Endothelial cell of umbilical vein (primary cell): ENCODE data around the gene JAZF1. TPM values are rescaled to one million over a fixed set of nuclear protein-coding genes. Genes with fewer than 3 reads are reported as not detected.

Source experiments
- BruUV-seq: library from RNA; stranded (reverse); fragments of 400-500 nt; replicated peaks from 2 replicates; lab custom pipeline; 2021; lab: Mats Ljungman, UMichigan
- CTCF ChIA-PET: fragments of 300-600, 350-600 bp; sonication (Branson Sonifier 250); formaldehyde crosslinking; loops from one replicate; lab custom pipeline; 2021; ENCODE audit warnings: antibody characterized with exemption, inconsistent platforms; lab: Charles Lee
- POLR2A ChIA-PET: fragments of 300-600, 350-600 bp; sonication (Branson Sonifier 250); formaldehyde crosslinking; loops from one replicate; lab custom pipeline; 2021; ENCODE audit warnings: antibody characterized with exemption, inconsistent platforms; lab: Charles Lee
- DNase-seq: peaks from one replicate; pipeline ENCODE4 v3.0.0-alpha.2; 2011; ENCODE audit warnings: low read depth, low spot score
- FAIRE-seq: peaks from 2 replicates; lab custom pipeline; 2011; peaks lifted over from hg19 to GRCh38; lab: Jason Lieb, UNC
- H2AFZ ChIP-seq: 2 replicates; pipeline ENCODE4 v1.6.0; 2012; ENCODE audit warnings: low read depth, low read length, control low read depth, inconsistent platforms
- H3K27ac ChIP-seq: 2 replicates; pipeline ENCODE4 v1.5.1; 2011; ENCODE audit warnings: low read depth, mild to moderate bottlenecking, control low read depth, low read length, moderate library complexity; ENCODE audit not compliant: insufficient read depth
- H3K27me3 ChIP-seq, 2 experiments: 2 replicates each; pipeline versions ENCODE4 v1.6.0 to v1.6.1; 2011; ENCODE audit warnings: low read length in 2 of 2, mixed read lengths in 1 of 2; ENCODE audit not compliant: control insufficient read depth in 2 of 2, insufficient read depth in 2 of 2
- H3K36me3 ChIP-seq, 2 experiments: 2 replicates in 1 of 2; 3 replicates in 1 of 2; pipeline ENCODE4 v1.5.1; 2011; ENCODE audit warnings: low read length in 2 of 2, mild to moderate bottlenecking in 1 of 2, moderate library complexity in 1 of 2; ENCODE audit not compliant: control insufficient read depth in 2 of 2, insufficient read depth in 2 of 2; ENCODE audit errors: extremely low read depth in 1 of 2
- H3K4me1 ChIP-seq: 3 replicates; pipeline ENCODE4 v1.5.1; 2011; ENCODE audit warnings: mild to moderate bottlenecking, low read length; ENCODE audit not compliant: control insufficient read depth, insufficient read depth; ENCODE audit errors: extremely low read depth
- H3K4me2 ChIP-seq: 2 replicates; pipeline ENCODE4 v1.6.1; 2011; ENCODE audit warnings: low read length, control low read depth, mixed read lengths; ENCODE audit not compliant: insufficient read depth
- H3K4me3 ChIP-seq, 3 experiments: fragments of 200-600 bp in 1 of 3; sonication (generic), shearing (Covaris generic) in 1 of 3; replicated peaks in 1 of 3; 2 replicates each; pipeline ENCODE4 v1.5.1; 2011 to 2016; ENCODE audit warnings: control low read depth in 3 of 3, low read length in 3 of 3, mild to moderate bottlenecking in 2 of 3, inconsistent platforms in 1 of 3, low read depth in 1 of 3, moderate library complexity in 1 of 3; ENCODE audit not compliant: insufficient read depth in 1 of 3
- H3K79me2 ChIP-seq: 2 replicates; pipeline ENCODE4 v1.6.0; 2012; ENCODE audit warnings: low read length, inconsistent platforms; ENCODE audit not compliant: control insufficient read depth, insufficient read depth
- H3K9ac ChIP-seq: replicated peaks from 2 replicates; pipeline ENCODE3; 2011; ENCODE audit warnings: low read length, control low read depth; ENCODE audit not compliant: insufficient read depth; ENCODE audit errors: extremely low read depth
- H3K9me1 ChIP-seq: replicated peaks from 3 replicates; pipeline ENCODE4 v1.6.0; 2011; ENCODE audit warnings: mild to moderate bottlenecking, low read length; ENCODE audit not compliant: control insufficient read depth, insufficient read depth; ENCODE audit errors: extremely low read depth
- H3K9me3 ChIP-seq: replicated peaks from 2 replicates; pipeline ENCODE4 v1.5.1; 2012; ENCODE audit warnings: low read length, inconsistent platforms; ENCODE audit not compliant: control insufficient read depth, insufficient read depth
- H4K20me1 ChIP-seq: replicated peaks from 2 replicates; pipeline ENCODE3; 2011; ENCODE audit warnings: mild to moderate bottlenecking, low read length; ENCODE audit not compliant: control insufficient read depth, insufficient read depth; ENCODE audit errors: extremely low read depth
- CTCF ChIP-seq, 2 donors: IDR thresholded peaks; 1 replicate in 1 of 2; 2 replicates in 1 of 2; pipeline ENCODE4 v1.5.1; 2011; ENCODE audit warnings: low read length in 2 of 2, mild to moderate bottlenecking in 2 of 2, moderate library complexity in 2 of 2, control low read depth in 1 of 2, inconsistent platforms in 1 of 2, low read depth in 1 of 2; ENCODE audit not compliant: insufficient read depth in 1 of 2; ENCODE audit errors: extremely low read depth in 1 of 2
- EZH2 ChIP-seq: IDR thresholded peaks from 2 replicates; pipeline ENCODE4 v1.6.1; 2012; ENCODE audit warnings: borderline replicate concordance, low read depth, mild to moderate bottlenecking, moderate library complexity, low read length, inconsistent platforms; ENCODE audit not compliant: severe bottlenecking
- FOS ChIP-seq: IDR thresholded peaks from 2 replicates; pipeline ENCODE4 v1.6.1; 2011; ENCODE audit warnings: mild to moderate bottlenecking, low read length, moderate library complexity, borderline replicate concordance; ENCODE audit not compliant: insufficient read depth
- GATA2 ChIP-seq: IDR thresholded peaks from 2 replicates; pipeline ENCODE4 v1.7.0; 2011; ENCODE audit warnings: low read depth, mild to moderate bottlenecking, moderate library complexity, mixed read lengths, low read length; ENCODE audit not compliant: insufficient read length, insufficient read depth
- JUN ChIP-seq: IDR thresholded peaks from 2 replicates; pipeline ENCODE4 v1.6.1; 2011; ENCODE audit warnings: borderline replicate concordance, low read depth; ENCODE audit not compliant: insufficient read length, insufficient read depth
- MAX ChIP-seq: IDR thresholded peaks from 2 replicates; pipeline ENCODE4 v1.6.1; 2011; ENCODE audit not compliant: insufficient read depth, insufficient read length
- MYC ChIP-seq: IDR thresholded peaks from one replicate; pipeline ENCODE4 v1.6.1; 2011; ENCODE audit warnings: mild to moderate bottlenecking, low read depth, low read length
- POLR2A ChIP-seq: IDR thresholded peaks from 2 replicates; pipeline ENCODE4 v1.6.1; 2012; ENCODE audit warnings: low read depth, mild to moderate bottlenecking, control low read depth, low read length
- POLR2AphosphoS5 ChIP-seq: IDR thresholded peaks from 2 replicates; pipeline ENCODE4 v1.6.1; 2012; ENCODE audit warnings: low read depth, mild to moderate bottlenecking, control low read depth, low read length, moderate library complexity; ENCODE audit not compliant: insufficient read depth
- dilution Hi-C: fragments of 300-500 bp; cut with MboI; formaldehyde crosslinking; loops from one replicate; pipeline ENCODE4 v1.15.0; 2019; ENCODE audit warnings: low sequenced_read_pairs; ENCODE audit not compliant: extremely low pct_ligation_motif_present
- intact Hi-C: fragments of 100-400 bp; cut with micrococcal nuclease; formaldehyde crosslinking; loops from one replicate; pipeline ENCODE4 v1.10.0; 2022
- polyA plus RNA-seq, 4 experiments: library from polyadenylated mRNA; depleted of rRNA in 3 of 4; stranded (reverse) in 3 of 4; unstranded in 1 of 4; fragments of >200 nt; gene quantifications; 2 replicates each; pipeline versions ENCODE4 v1.2.1 to v1.2.3, GENCODE V29; 2011 to 2012; ENCODE audit warnings: missing spikeins in 1 of 4
- total RNA-seq: library from RNA; stranded (reverse); gene quantifications from 2 replicates; pipeline ENCODE4 v1.2.3, GENCODE V29; 2021

JAZF1 gene
- total and polyA plus RNA-seq, 2 donors (not counting 3 experiments of a cell fraction or from before 2014, with no cell fraction given) = 2.5 to 16.9 TPM

- H3K4me2 ChIP-seq = no peak overlapping the region
- CTCF ChIA-PET = interaction anchor here (0.9 to 1.6 kb wide), 2 partner anchors 28 to 46 kb away, joined by 4 to 9 read pairs; no protein-coding TSS in a partner anchor
- no peak for DNase-seq
- H4K20me1 ChIP-seq = no peaks in the 10 kb centered on the region
- H3K27ac ChIP-seq = no peak overlapping the region
- dilution Hi-C loops (no loop called here), intact Hi-C loops (no loop called here)
- no peaks in the 10 kb centered on the region for H3K27me3 ChIP-seq
- H3K36me3 ChIP-seq = no peaks in the 10 kb centered on the region
- H3K9ac ChIP-seq = no peak overlapping the region
- H3K9me1 ChIP-seq = no peaks in the 10 kb centered on the region
- no TSS peak for BruUV-seq
- no peak for FAIRE-seq
- no peaks in the 10 kb centered on the region for H3K79me2 ChIP-seq
- no peak overlapping the region for H3K4me3 ChIP-seq
- no peaks in the 10 kb centered on the region for H3K9me3 ChIP-seq
- POLR2A ChIA-PET = no interaction called here
- peaks cover 6% of the 10 kb centered on the region for H3K4me1 ChIP-seq
- TF ChIP-seq CTCF (IDR thresholded peaks at IDR 0.05; ENCODE audit: extremely low read depth in 1 of 2, insufficient read depth in 1 of 2, low read depth in 1 of 2, low read length in 2 of 2) = no peak
- TF ChIP-seq POLR2AphosphoS5 = no peak
- no peak for TF ChIP-seq GATA2
- TF ChIP-seq EZH2 = no peak
- no peak for TF ChIP-seq MYC
- TF ChIP-seq MAX = no peak
- no peak for TF ChIP-seq FOS
- no peak for TF ChIP-seq JUN
- TF ChIP-seq POLR2A = no peak
- H2AFZ ChIP-seq = no peak overlapping the region
Observed at GRCh38 chr7:28065721-28066285, 114.8 kb downstream of the JAZF1 start.
